ENCODE data around the gene PCED1B.

DNA sequence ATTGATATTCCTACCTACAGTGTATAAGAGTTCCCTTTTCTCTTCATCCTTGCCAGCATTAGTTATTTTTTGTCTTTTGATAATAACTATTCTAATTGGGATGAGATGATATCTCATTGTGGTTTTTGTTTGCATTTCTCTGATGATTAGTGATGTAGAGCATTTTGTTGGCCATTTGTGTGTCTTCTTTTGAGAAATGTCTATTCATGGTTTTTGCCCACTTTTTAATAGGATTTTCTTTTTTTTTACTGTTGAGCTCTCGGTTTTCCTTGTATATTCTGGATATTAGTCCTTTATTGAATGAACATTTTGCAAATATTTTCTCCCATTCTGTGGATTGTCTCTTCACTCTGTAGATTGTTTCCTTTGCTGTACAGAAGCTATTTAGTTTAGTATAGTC lies 79.9 kb downstream of the PCED1B start:
- TF ChIP-seq, protein P1, sequence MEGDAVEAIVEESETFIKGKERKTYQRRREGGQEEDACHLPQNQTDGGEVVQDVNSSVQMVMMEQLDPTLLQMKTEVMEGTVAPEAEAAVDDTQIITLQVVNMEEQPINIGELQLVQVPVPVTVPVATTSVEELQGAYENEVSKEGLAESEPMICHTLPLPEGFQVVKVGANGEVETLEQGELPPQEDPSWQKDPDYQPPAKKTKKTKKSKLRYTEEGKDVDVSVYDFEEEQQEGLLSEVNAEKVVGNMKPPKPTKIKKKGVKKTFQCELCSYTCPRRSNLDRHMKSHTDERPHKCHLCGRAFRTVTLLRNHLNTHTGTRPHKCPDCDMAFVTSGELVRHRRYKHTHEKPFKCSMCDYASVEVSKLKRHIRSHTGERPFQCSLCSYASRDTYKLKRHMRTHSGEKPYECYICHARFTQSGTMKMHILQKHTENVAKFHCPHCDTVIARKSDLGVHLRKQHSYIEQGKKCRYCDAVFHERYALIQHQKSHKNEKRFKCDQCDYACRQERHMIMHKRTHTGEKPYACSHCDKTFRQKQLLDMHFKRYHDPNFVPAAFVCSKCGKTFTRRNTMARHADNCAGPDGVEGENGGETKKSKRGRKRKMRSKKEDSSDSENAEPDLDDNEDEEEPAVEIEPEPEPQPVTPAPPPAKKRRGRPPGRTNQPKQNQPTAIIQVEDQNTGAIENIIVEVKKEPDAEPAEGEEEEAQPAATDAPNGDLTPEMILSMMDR (IDR thresholded peaks at IDR 0.05), result no peak
- no peak for TF ChIP-seq FOXJ3 (CRISPR knock-in tag; IDR thresholded peaks at IDR 0.05; ENCODE audit: borderline replicate concordance)
- TF ChIP-seq, protein P2, sequence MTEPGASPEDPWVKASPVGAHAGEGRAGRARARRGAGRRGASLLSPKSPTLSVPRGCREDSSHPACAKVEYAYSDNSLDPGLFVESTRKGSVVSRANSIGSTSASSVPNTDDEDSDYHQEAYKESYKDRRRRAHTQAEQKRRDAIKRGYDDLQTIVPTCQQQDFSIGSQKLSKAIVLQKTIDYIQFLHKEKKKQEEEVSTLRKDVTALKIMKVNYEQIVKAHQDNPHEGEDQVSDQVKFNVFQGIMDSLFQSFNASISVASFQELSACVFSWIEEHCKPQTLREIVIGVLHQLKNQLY (CRISPR knock-in tag; IDR thresholded peaks at IDR 0.05), result no peak
- TF ChIP-seq, protein P3, sequence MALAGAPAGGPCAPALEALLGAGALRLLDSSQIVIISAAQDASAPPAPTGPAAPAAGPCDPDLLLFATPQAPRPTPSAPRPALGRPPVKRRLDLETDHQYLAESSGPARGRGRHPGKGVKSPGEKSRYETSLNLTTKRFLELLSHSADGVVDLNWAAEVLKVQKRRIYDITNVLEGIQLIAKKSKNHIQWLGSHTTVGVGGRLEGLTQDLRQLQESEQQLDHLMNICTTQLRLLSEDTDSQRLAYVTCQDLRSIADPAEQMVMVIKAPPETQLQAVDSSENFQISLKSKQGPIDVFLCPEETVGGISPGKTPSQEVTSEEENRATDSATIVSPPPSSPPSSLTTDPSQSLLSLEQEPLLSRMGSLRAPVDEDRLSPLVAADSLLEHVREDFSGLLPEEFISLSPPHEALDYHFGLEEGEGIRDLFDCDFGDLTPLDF (CRISPR knock-in tag; IDR thresholded peaks at IDR 0.05), result no peak
- TF ChIP-seq, protein P4, sequence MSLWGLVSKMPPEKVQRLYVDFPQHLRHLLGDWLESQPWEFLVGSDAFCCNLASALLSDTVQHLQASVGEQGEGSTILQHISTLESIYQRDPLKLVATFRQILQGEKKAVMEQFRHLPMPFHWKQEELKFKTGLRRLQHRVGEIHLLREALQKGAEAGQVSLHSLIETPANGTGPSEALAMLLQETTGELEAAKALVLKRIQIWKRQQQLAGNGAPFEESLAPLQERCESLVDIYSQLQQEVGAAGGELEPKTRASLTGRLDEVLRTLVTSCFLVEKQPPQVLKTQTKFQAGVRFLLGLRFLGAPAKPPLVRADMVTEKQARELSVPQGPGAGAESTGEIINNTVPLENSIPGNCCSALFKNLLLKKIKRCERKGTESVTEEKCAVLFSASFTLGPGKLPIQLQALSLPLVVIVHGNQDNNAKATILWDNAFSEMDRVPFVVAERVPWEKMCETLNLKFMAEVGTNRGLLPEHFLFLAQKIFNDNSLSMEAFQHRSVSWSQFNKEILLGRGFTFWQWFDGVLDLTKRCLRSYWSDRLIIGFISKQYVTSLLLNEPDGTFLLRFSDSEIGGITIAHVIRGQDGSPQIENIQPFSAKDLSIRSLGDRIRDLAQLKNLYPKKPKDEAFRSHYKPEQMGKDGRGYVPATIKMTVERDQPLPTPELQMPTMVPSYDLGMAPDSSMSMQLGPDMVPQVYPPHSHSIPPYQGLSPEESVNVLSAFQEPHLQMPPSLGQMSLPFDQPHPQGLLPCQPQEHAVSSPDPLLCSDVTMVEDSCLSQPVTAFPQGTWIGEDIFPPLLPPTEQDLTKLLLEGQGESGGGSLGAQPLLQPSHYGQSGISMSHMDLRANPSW (CRISPR knock-in tag; conservative IDR thresholded peaks at IDR 0.05; ENCODE audit: low read depth), result no peak
- TF ChIP-seq, protein P5, sequence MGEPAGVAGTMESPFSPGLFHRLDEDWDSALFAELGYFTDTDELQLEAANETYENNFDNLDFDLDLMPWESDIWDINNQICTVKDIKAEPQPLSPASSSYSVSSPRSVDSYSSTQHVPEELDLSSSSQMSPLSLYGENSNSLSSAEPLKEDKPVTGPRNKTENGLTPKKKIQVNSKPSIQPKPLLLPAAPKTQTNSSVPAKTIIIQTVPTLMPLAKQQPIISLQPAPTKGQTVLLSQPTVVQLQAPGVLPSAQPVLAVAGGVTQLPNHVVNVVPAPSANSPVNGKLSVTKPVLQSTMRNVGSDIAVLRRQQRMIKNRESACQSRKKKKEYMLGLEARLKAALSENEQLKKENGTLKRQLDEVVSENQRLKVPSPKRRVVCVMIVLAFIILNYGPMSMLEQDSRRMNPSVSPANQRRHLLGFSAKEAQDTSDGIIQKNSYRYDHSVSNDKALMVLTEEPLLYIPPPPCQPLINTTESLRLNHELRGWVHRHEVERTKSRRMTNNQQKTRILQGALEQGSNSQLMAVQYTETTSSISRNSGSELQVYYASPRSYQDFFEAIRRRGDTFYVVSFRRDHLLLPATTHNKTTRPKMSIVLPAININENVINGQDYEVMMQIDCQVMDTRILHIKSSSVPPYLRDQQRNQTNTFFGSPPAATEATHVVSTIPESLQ (CRISPR knock-in tag; IDR thresholded peaks at IDR 0.05), result no peak
- TF ChIP-seq, protein P6, sequence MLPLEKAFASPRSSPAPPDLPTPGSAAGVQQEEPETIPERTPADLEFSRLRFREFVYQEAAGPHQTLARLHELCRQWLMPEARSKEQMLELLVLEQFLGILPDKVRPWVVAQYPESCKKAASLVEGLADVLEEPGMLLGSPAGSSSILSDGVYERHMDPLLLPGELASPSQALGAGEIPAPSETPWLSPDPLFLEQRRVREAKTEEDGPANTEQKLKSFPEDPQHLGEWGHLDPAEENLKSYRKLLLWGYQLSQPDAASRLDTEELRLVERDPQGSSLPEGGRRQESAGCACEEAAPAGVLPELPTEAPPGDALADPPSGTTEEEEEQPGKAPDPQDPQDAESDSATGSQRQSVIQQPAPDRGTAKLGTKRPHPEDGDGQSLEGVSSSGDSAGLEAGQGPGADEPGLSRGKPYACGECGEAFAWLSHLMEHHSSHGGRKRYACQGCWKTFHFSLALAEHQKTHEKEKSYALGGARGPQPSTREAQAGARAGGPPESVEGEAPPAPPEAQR (CRISPR knock-in tag; IDR thresholded peaks at IDR 0.05), result no peak
- no peak for TF ChIP-seq ZNF317 (CRISPR knock-in tag; IDR thresholded peaks at IDR 0.05; ENCODE audit: borderline replicate concordance, low read depth)

Data from WTC11 (cell line).